ENCODE measurements around the gene FNIP2. TPM values are rescaled to one million over a fixed set of nuclear protein-coding genes. Genes with fewer than 3 reads are reported as not detected.

The FNIP2 gene
- total RNA-seq, 2 donors from 2014 or later, result 31.1 to 39.8 TPM

DNA sequence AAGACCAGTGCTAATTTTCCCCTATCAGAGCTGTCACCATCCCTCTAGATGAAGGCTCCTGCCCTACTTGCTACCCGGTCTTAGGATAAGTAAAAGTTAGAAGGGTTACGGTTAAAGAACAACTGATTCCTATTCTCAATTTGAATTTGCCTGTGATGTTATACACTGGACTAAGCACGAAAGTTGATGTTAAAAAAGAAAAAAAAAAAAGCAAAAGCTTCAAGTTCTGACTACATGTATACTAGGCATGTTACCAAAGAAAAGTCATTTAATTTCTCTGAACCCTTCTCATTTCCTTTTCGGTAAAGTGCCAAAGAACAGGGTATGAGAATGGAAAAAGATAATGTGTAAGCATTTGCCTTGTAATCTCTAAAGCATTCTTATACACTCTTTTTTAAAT, 44.2 kb upstream of the FNIP2 start:
- Histone ChIP-seq H3K4me3 (no peak overlapping the region), H3K27ac (no peak overlapping the region), H3K36me3 (no peaks in the 10 kb centered on the region), H3K4me1 (replicated peaks) (no peaks in the 10 kb centered on the region), H3K9me3 (no peaks in the 10 kb centered on the region), H3K27me3 (replicated peaks; ENCODE audit: insufficient read depth) (no peaks in the 10 kb centered on the region)
- no peak for TF ChIP-seq POLR2AphosphoS5 (IDR thresholded peaks at IDR 0.05)
- DNase-seq (ENCODE audit: low spot score), result no peak
- 84% methylated on average over 4 of the region's 4 CpGs for WGBS
- intact Hi-C loops (cut with DNase I), result loop anchor here (5.0 to 10.0 kb wide), 3 partner anchors 52 to 480 kb away; partner anchors contain the start of genes C4orf46 and ETFDH

DNA sequence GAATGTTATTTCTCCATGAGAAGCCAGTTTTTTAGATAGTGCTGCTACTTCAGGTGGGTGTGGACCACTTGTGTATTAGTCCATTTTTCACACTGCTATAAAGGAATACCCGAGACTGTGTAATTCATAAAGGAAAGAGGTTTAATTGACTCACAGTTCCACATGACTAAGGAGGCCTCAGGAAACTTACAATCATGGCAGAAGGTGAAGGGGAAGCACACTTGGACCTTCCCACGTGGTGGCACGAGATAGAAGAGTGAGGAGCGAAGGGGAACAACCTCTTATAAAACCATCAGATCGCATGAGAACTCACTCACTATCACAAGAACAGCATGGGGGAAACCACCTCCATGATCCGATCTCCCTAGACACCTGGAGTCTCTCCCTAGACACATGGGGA, 42.2 kb upstream of the FNIP2 start:
- Histone ChIP-seq H3K36me3 (no peaks in the 10 kb centered on the region), H3K4me1 (replicated peaks) (no peaks in the 10 kb centered on the region), H3K9me3 (no peaks in the 10 kb centered on the region), H3K27me3 (replicated peaks; ENCODE audit: insufficient read depth) (no peaks in the 10 kb centered on the region), H3K4me3 (no peak overlapping the region), H3K27ac (no peak overlapping the region)
- WGBS, result 87% methylated on average over 6 of the region's 6 CpGs
- intact Hi-C loops (cut with DNase I), result loop anchor here (10.0 kb wide), 1 partner anchor 478 kb away; no protein-coding TSS in a partner anchor
- DNase-seq (ENCODE audit: low spot score), result no peak
- TF ChIP-seq, protein P1, sequence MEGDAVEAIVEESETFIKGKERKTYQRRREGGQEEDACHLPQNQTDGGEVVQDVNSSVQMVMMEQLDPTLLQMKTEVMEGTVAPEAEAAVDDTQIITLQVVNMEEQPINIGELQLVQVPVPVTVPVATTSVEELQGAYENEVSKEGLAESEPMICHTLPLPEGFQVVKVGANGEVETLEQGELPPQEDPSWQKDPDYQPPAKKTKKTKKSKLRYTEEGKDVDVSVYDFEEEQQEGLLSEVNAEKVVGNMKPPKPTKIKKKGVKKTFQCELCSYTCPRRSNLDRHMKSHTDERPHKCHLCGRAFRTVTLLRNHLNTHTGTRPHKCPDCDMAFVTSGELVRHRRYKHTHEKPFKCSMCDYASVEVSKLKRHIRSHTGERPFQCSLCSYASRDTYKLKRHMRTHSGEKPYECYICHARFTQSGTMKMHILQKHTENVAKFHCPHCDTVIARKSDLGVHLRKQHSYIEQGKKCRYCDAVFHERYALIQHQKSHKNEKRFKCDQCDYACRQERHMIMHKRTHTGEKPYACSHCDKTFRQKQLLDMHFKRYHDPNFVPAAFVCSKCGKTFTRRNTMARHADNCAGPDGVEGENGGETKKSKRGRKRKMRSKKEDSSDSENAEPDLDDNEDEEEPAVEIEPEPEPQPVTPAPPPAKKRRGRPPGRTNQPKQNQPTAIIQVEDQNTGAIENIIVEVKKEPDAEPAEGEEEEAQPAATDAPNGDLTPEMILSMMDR (IDR thresholded peaks at IDR 0.05), result no peak
- TF ChIP-seq POLR2A (IDR thresholded peaks at IDR 0.05) (no peak), POLR2AphosphoS5 (IDR thresholded peaks at IDR 0.05) (no peak)

DNA sequence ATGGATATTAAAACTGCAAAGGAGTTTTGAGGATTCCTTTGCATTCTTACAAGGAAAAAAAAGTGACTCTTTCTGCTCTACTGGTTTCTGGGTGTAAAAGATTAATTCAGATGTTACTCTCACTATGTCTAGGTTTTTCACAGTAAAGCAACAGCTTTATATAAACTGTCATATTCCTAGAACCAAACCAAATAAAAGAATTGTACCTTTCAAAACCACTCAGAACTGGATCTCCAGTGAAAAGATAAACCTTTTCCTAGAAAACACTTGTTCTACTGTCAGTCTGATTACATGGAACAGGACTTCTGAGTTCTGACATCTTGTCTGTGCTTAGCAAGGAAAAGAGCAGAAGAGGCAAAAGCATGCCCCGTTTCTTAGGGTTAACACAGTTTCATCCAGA, 40.6 kb upstream of the FNIP2 start:
- DNase-seq (ENCODE audit: low spot score), result no peak
- Histone ChIP-seq H3K36me3 (no peaks in the 10 kb centered on the region), H3K27me3 (replicated peaks; ENCODE audit: insufficient read depth) (no peaks in the 10 kb centered on the region), H3K9me3 (no peaks in the 10 kb centered on the region), H3K4me3 (no peak overlapping the region), H3K27ac (no peak overlapping the region), H3K4me1 (replicated peaks) (no peaks in the 10 kb centered on the region)
- intact Hi-C loops (cut with DNase I), result loop anchor here (2.0 to 10.0 kb wide), 2 partner anchors 123 to 477 kb away; no protein-coding TSS in a partner anchor
- TF ChIP-seq, protein P1 (IDR thresholded peaks at IDR 0.05), result no peak
- TF ChIP-seq POLR2AphosphoS5 (IDR thresholded peaks at IDR 0.05) (no peak), POLR2A (IDR thresholded peaks at IDR 0.05) (no peak)
- 73% methylated on average over 1 of the region's 1 CpG for WGBS

- Histone ChIP-seq H3K36me3 (no peaks in the 10 kb centered on the region), H3K4me3 (no peak overlapping the region), H3K27me3 (replicated peaks; ENCODE audit: insufficient read depth) (no peaks in the 10 kb centered on the region), H3K9me3 (no peaks in the 10 kb centered on the region), H3K4me1 (replicated peaks) (no peaks in the 10 kb centered on the region), H3K27ac (no peak overlapping the region)
- no peak for TF ChIP-seq POLR2A (IDR thresholded peaks at IDR 0.05)
- TF ChIP-seq, protein P1 (IDR thresholded peaks at IDR 0.05), result peak; percentile 67 to 90 (median 88)
- DNase-seq (ENCODE audit: low spot score), result peak; percentile 69
- 18% methylated on average over 5 of the region's 5 CpGs for WGBS
- intact Hi-C loops (cut with DNase I), result loop anchor here (2.0 to 10.0 kb wide), 2 partner anchors 121 to 475 kb away; no protein-coding TSS in a partner anchor
Measured at GRCh38 chr4:158729716-158730559, 38.9 kb upstream of the FNIP2 start.

DNA sequence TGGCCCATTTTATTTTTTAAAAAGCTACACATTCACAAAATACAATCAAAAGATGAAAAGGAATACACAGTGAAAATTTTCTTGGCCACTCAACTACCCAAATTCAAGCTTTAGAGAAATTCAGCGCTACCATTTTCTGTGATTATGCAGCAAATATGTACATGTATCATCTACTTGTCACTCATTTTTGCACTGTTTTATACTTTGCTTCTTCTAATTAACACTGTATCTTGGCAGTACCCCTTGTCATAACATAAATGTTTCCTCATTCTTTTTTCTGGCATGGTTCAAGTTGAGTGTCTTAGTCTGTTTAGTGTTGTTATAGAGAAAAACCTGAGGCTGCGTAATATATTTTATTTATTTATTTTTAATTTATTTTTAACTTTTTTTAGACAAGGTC, 30.0 kb upstream of the FNIP2 start:
- no peak for TF ChIP-seq POLR2AphosphoS5 (IDR thresholded peaks at IDR 0.05)
- TF ChIP-seq, protein P1 (IDR thresholded peaks at IDR 0.05), result no peak
- TF ChIP-seq POLR2A (IDR thresholded peaks at IDR 0.05), result no peak
- no peak for DNase-seq (ENCODE audit: low spot score)
- Histone ChIP-seq H3K4me3 (no peak overlapping the region), H3K4me1 (replicated peaks) (no peaks in the 10 kb centered on the region), H3K9me3 (no peaks in the 10 kb centered on the region), H3K27ac (no peak overlapping the region), H3K27me3 (replicated peaks; ENCODE audit: insufficient read depth) (no peaks in the 10 kb centered on the region), H3K36me3 (no peaks in the 10 kb centered on the region)
- WGBS, result 95% methylated on average over 2 of the region's 2 CpGs
- intact Hi-C loops (cut with DNase I), result no loop called here

All from prostate gland (tissue), 2 donors.